ENCODE data around the gene ELOVL6. TPM values are rescaled to one million over a fixed set of nuclear protein-coding genes. Genes with fewer than 3 reads are reported as not detected.

Gene ELOVL6
- total RNA-seq, 1 donor from 2014 or later, result 27.6 TPM

DNA sequence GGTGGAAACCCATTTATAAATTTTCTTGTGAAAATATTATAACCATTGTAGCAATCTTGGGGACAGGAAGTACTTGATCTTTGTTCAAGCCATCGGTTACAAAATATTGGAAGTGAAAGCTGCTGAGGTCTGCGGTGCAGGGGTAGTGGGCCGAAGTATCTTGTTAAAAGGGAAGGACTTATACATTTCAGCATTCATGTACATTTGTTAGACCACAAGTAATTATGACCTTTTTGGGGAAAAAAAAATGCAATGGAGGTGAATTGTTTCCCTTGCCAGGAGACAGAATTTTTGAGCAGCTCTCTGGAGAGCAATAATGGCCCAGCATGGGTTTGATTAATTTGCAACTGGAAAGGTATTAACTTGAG lies 164.4 kb downstream of the ELOVL6 start:
- Mint-ChIP-seq H3K36me3 (peaks cover 2% of the 10 kb centered on the region), H3K27me3 (ENCODE audit: low read depth) (no peaks in the 10 kb centered on the region), H3K4me3 (no peak overlapping the region), H3K9me3 (peaks cover 6% of the 10 kb centered on the region), H3K4me1 (peaks cover 15% of the 10 kb centered on the region), H3K27ac (no peak overlapping the region)
- TF ChIP-seq CTCF (IDR thresholded peaks at IDR 0.05; ENCODE audit: unreplicated experiment), result no peak
- no peak for DNase-seq (ENCODE audit: low spot score in 2 of 2, unreplicated experiment in 2 of 2)

- H3K9me3 Mint-ChIP-seq, result peaks cover 6% of the 10 kb centered on the region
- TF ChIP-seq CTCF (IDR thresholded peaks at IDR 0.05; ENCODE audit: unreplicated experiment), result no peak
Measured at GRCh38 chr4:110033355-110034025, 164.9 kb downstream of the ELOVL6 start.

GRCh38 chr4:110032603-110033002 lies 165.8 kb downstream of the ELOVL6 start:
- H3K9me3 Mint-ChIP-seq, result peaks cover 6% of the 10 kb centered on the region
- peaks cover 2% of the 10 kb centered on the region for H3K36me3 Mint-ChIP-seq
- H3K4me1 Mint-ChIP-seq, result peaks cover 15% of the 10 kb centered on the region
- no peak for DNase-seq (ENCODE audit: low spot score in 2 of 2, unreplicated experiment in 2 of 2)
- no peaks in the 10 kb centered on the region for H3K27me3 Mint-ChIP-seq (ENCODE audit: low read depth)
- no peak for TF ChIP-seq CTCF (IDR thresholded peaks at IDR 0.05; ENCODE audit: unreplicated experiment)
- H3K4me3 Mint-ChIP-seq, result no peak overlapping the region
- H3K27ac Mint-ChIP-seq, result no peak overlapping the region

More at GRCh38 chr4:110033355-110034025, 164.9 kb downstream of the ELOVL6 start:
- Mint-ChIP-seq H3K27ac (peak overlapping the region; percentile 81), H3K27me3 (ENCODE audit: low read depth) (no peaks in the 10 kb centered on the region), H3K36me3 (peaks cover 2% of the 10 kb centered on the region), H3K4me3 (no peak overlapping the region), H3K4me1 (peaks cover 15% of the 10 kb centered on the region)
- DNase-seq (ENCODE audit: low spot score in 2 of 2, unreplicated experiment in 2 of 2), result no peak

GRCh38 chr4:110025718-110026117 lies 172.7 kb downstream of the ELOVL6 start:
- no peaks in the 10 kb centered on the region for H3K27me3 Mint-ChIP-seq (ENCODE audit: low read depth)
- H3K9me3 Mint-ChIP-seq, result peaks cover 14% of the 10 kb centered on the region
- no peak overlapping the region for H3K4me3 Mint-ChIP-seq
- no peak for DNase-seq (ENCODE audit: low spot score in 2 of 2, unreplicated experiment in 2 of 2)
- H3K4me1 Mint-ChIP-seq, result peaks cover 27% of the 10 kb centered on the region
- no peak for TF ChIP-seq CTCF (IDR thresholded peaks at IDR 0.05; ENCODE audit: unreplicated experiment)
- H3K27ac Mint-ChIP-seq, result no peak overlapping the region
- H3K36me3 Mint-ChIP-seq, result peaks cover under 1% of the 10 kb centered on the region

GRCh38 chr4:110025056-110025455 lies 173.4 kb downstream of the ELOVL6 start:
- Mint-ChIP-seq H3K36me3 (no peaks in the 10 kb centered on the region), H3K27ac (no peak overlapping the region), H3K9me3 (peaks cover 12% of the 10 kb centered on the region), H3K4me3 (no peak overlapping the region), H3K27me3 (ENCODE audit: low read depth) (no peaks in the 10 kb centered on the region), H3K4me1 (peaks cover 33% of the 10 kb centered on the region)
- no peak for DNase-seq (ENCODE audit: low spot score in 2 of 2, unreplicated experiment in 2 of 2)
- no peak for TF ChIP-seq CTCF (IDR thresholded peaks at IDR 0.05; ENCODE audit: unreplicated experiment)
